ENCODE data around the gene ACMSD. TPM values are rescaled to one million over a fixed set of nuclear protein-coding genes. Genes with fewer than 3 reads are reported as not detected.

ACMSD gene
- total and polyA plus RNA-seq, 2 of the 13 experiments (the other 11 are each of a cell fraction or from before 2014, with no cell fraction given), result not detected

DNA sequence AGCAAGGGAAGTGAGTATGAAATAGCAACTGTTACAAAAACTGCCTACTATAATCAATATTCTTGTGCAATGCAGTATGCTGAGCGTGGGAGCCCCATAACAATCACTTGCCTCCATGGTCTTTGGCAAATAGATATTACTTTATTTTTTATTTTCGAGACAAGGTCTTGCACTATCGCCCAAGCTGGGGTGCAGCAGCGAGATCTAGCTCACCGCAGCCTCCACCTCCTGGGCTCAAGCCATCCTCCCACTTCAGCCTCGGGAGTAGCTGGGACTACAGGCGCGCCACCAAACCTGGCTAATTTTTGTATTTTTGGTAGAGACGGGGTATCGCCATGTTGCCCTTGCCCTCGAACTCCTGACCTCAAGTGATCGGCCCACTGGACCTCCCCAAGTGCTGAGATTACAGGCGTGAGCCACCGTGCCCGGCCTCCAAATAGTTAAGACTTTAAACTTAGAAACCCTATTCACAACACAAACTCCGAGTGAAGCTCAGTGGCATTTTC is 79.0 kb downstream of the ACMSD start (continued):
- TF ChIP-seq, protein P1, sequence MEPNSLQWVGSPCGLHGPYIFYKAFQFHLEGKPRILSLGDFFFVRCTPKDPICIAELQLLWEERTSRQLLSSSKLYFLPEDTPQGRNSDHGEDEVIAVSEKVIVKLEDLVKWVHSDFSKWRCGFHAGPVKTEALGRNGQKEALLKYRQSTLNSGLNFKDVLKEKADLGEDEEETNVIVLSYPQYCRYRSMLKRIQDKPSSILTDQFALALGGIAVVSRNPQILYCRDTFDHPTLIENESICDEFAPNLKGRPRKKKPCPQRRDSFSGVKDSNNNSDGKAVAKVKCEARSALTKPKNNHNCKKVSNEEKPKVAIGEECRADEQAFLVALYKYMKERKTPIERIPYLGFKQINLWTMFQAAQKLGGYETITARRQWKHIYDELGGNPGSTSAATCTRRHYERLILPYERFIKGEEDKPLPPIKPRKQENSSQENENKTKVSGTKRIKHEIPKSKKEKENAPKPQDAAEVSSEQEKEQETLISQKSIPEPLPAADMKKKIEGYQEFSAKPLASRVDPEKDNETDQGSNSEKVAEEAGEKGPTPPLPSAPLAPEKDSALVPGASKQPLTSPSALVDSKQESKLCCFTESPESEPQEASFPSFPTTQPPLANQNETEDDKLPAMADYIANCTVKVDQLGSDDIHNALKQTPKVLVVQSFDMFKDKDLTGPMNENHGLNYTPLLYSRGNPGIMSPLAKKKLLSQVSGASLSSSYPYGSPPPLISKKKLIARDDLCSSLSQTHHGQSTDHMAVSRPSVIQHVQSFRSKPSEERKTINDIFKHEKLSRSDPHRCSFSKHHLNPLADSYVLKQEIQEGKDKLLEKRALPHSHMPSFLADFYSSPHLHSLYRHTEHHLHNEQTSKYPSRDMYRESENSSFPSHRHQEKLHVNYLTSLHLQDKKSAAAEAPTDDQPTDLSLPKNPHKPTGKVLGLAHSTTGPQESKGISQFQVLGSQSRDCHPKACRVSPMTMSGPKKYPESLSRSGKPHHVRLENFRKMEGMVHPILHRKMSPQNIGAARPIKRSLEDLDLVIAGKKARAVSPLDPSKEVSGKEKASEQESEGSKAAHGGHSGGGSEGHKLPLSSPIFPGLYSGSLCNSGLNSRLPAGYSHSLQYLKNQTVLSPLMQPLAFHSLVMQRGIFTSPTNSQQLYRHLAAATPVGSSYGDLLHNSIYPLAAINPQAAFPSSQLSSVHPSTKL (CRISPR knock-in tag; IDR thresholded peaks at IDR 0.05), result peak; percentile 30; the same call in 1 of the 2 replicates
- TF ChIP-seq, protein P2, sequence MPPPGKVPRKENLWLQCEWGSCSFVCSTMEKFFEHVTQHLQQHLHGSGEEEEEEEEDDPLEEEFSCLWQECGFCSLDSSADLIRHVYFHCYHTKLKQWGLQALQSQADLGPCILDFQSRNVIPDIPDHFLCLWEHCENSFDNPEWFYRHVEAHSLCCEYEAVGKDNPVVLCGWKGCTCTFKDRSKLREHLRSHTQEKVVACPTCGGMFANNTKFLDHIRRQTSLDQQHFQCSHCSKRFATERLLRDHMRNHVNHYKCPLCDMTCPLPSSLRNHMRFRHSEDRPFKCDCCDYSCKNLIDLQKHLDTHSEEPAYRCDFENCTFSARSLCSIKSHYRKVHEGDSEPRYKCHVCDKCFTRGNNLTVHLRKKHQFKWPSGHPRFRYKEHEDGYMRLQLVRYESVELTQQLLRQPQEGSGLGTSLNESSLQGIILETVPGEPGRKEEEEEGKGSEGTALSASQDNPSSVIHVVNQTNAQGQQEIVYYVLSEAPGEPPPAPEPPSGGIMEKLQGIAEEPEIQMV (CRISPR knock-in tag; IDR thresholded peaks at IDR 0.05; ENCODE audit: low read depth), result no peak
- TF ChIP-seq TOPORS (CRISPR knock-in tag; IDR thresholded peaks at IDR 0.05) (no peak), MTA1 (CRISPR knock-in tag; IDR thresholded peaks at IDR 0.05; ENCODE audit: borderline replicate concordance) (no peak), RFX3 (CRISPR knock-in tag; IDR thresholded peaks at IDR 0.05) (no peak), ZNF7 (CRISPR knock-in tag; IDR thresholded peaks at IDR 0.05) (no peak), ZBTB42 (CRISPR knock-in tag; IDR thresholded peaks at IDR 0.05) (no peak), SOX5 (CRISPR knock-in tag; IDR thresholded peaks at IDR 0.05; ENCODE audit: borderline replicate concordance) (no peak), ZBTB1 (CRISPR knock-in tag; IDR thresholded peaks at IDR 0.05; ENCODE audit: borderline replicate concordance) (no peak), ZNF878 (CRISPR knock-in tag; IDR thresholded peaks at IDR 0.05) (no peak), ZNF225 (CRISPR knock-in tag; IDR thresholded peaks at IDR 0.05) (0 out of 2 replicates have a peak, but pooled peaks have one; percentile 43), ZNF672 (CRISPR knock-in tag; IDR thresholded peaks at IDR 0.05) (no peak), CHCHD3 (CRISPR knock-in tag; IDR thresholded peaks at IDR 0.05) (no peak), KLF9 (CRISPR knock-in tag; IDR thresholded peaks at IDR 0.05; ENCODE audit: low read depth) (no peak), ZNF674 (CRISPR knock-in tag; IDR thresholded peaks at IDR 0.05; ENCODE audit: low read depth) (no peak), MAF1 (CRISPR knock-in tag; IDR thresholded peaks at IDR 0.05; ENCODE audit: borderline replicate concordance) (no peak), GABPB1 (CRISPR knock-in tag; IDR thresholded peaks at IDR 0.05) (no peak), NR2F6 (IDR thresholded peaks at IDR 0.05) (peak; percentile 27; the same call in 1 of the 2 replicates), NR2F6 (CRISPR knock-in tag; IDR thresholded peaks at IDR 0.05) (no peak), STAT5B (CRISPR knock-in tag; IDR thresholded peaks at IDR 0.05) (no peak), ZNF138 (CRISPR knock-in tag; IDR thresholded peaks at IDR 0.05; ENCODE audit: low read depth) (no peak), NFIB (CRISPR knock-in tag; IDR thresholded peaks at IDR 0.05; ENCODE audit: borderline replicate concordance) (no peak), FOSL2 (CRISPR knock-in tag; IDR thresholded peaks at IDR 0.05) (peak; percentile 11; the same call in 1 of the 2 replicates), ZNF282 (IDR thresholded peaks at IDR 0.05; ENCODE audit: partially characterized antibody) (no peak), ZNF761 (CRISPR knock-in tag; conservative IDR thresholded peaks at IDR 0.05) (no peak), ZFP36L1 (CRISPR knock-in tag; IDR thresholded peaks at IDR 0.05) (peak; percentile 13; the same call in 1 of the 2 replicates), ZNF777 (CRISPR knock-in tag; IDR thresholded peaks at IDR 0.05) (no peak)
- TF ChIP-seq, protein P3, sequence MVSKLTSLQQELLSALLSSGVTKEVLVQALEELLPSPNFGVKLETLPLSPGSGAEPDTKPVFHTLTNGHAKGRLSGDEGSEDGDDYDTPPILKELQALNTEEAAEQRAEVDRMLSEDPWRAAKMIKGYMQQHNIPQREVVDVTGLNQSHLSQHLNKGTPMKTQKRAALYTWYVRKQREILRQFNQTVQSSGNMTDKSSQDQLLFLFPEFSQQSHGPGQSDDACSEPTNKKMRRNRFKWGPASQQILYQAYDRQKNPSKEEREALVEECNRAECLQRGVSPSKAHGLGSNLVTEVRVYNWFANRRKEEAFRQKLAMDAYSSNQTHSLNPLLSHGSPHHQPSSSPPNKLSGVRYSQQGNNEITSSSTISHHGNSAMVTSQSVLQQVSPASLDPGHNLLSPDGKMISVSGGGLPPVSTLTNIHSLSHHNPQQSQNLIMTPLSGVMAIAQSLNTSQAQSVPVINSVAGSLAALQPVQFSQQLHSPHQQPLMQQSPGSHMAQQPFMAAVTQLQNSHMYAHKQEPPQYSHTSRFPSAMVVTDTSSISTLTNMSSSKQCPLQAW (CRISPR knock-in tag; IDR thresholded peaks at IDR 0.05), result no peak
